GM12878 (cell line): ENCODE results near the gene RABEP2. TPM values are rescaled to one million over a fixed set of nuclear protein-coding genes. Genes with fewer than 3 reads are reported as not detected.

Experiments used
- BCLAF1 ChIP-seq: fragments of 450-650 bp; IDR thresholded peaks from 2 replicates; pipeline ENCODE4 v1.6.1; 2017; ENCODE audit warnings: antibody characterized with exemption, mild to moderate bottlenecking, moderate library complexity
- CHD1 ChIP-seq: IDR thresholded peaks from 2 replicates; pipeline ENCODE4 v1.6.1; 2012; ENCODE audit warnings: low read depth, low read length, improper control_type of control experiment
- EZH2 ChIP-seq: IDR thresholded peaks from 2 replicates; pipeline ENCODE4 v1.6.1; 2012; ENCODE audit warnings: low read depth, mild to moderate bottlenecking, control low read depth, inconsistent platforms, low read length, borderline replicate concordance; ENCODE audit not compliant: control insufficient read depth
- FOXK2 ChIP-seq: fragments of 450-650 bp; IDR thresholded peaks from 2 replicates; pipeline ENCODE4 v1.6.1; 2017; ENCODE audit warnings: mild to moderate bottlenecking, moderate library complexity
- IKZF2 ChIP-seq, 2 experiments: fragments of 450-650 bp; IDR thresholded peaks; 2 replicates each; pipeline ENCODE4 v1.6.1; 2017; ENCODE audit warnings: mild to moderate bottlenecking in 2 of 2, moderate library complexity in 2 of 2
- MLLT1 ChIP-seq: fragments of 450-650 bp; IDR thresholded peaks from 2 replicates; pipeline ENCODE4 v1.6.1; 2016; ENCODE audit warnings: mild to moderate bottlenecking
- NBN ChIP-seq: fragments of 450-650 bp; IDR thresholded peaks from 2 replicates; pipeline ENCODE4 v1.6.1; 2016
- NFXL1 ChIP-seq: fragments of 450-650 bp; IDR thresholded peaks from 2 replicates; pipeline ENCODE4 v1.6.1; 2017; ENCODE audit warnings: antibody characterized with exemption, mild to moderate bottlenecking, borderline replicate concordance
- POLR2A ChIP-seq: IDR thresholded peaks from 2 replicates; pipeline ENCODE4 v1.6.1; 2011; ENCODE audit warnings: low read depth, mild to moderate bottlenecking, low read length
- POLR2AphosphoS5 ChIP-seq: IDR thresholded peaks from 2 replicates; pipeline ENCODE4 v1.6.1; 2011; ENCODE audit warnings: mild to moderate bottlenecking, low read length, inconsistent platforms
- PRDM15 ChIP-seq: fragments of 450-650 bp; formaldehyde crosslinking; IDR thresholded peaks from 2 replicates; pipeline ENCODE4 v1.4.0; 2020; ENCODE audit warnings: mild to moderate bottlenecking, moderate library complexity
- RAD51 ChIP-seq: fragments of 450-650 bp; IDR thresholded peaks from 2 replicates; pipeline ENCODE4 v1.6.1; 2016; ENCODE audit warnings: moderate library complexity, mild to moderate bottlenecking, inconsistent platforms
- RUNX3 ChIP-seq: IDR thresholded peaks from 2 replicates; pipeline ENCODE4 v1.6.1; 2012; ENCODE audit warnings: low read length, inconsistent platforms
- SIX5 ChIP-seq: IDR thresholded peaks from 2 replicates; pipeline ENCODE4 v1.6.1; 2011; ENCODE audit warnings: mild to moderate bottlenecking, low read depth, low read length, moderate library complexity; ENCODE audit not compliant: severe bottlenecking
- TAF1 ChIP-seq: IDR thresholded peaks from 2 replicates; pipeline ENCODE4 v1.6.1; 2011; ENCODE audit warnings: mild to moderate bottlenecking, low read depth, low read length, borderline replicate concordance
- TBL1XR1 ChIP-seq: IDR thresholded peaks from 2 replicates; pipeline ENCODE4 v1.6.1; 2012; ENCODE audit warnings: low read depth, low read length, improper control_type of control experiment
- ZNF622 ChIP-seq: fragments of 450-650 bp; IDR thresholded peaks from 2 replicates; pipeline ENCODE4 v1.6.1; 2017; ENCODE audit warnings: mild to moderate bottlenecking, inconsistent platforms
- ZZZ3 ChIP-seq: IDR thresholded peaks from 2 replicates; pipeline ENCODE4 v1.6.1; 2011; ENCODE audit warnings: low read depth; ENCODE audit not compliant: control insufficient read depth, insufficient read length
- polyA plus RNA-seq, 11 experiments: library from polyadenylated mRNA; depleted of rRNA in 4 of 11; unstranded in 6 of 11; stranded (reverse) in 5 of 11; fragments of >200 nt; fragmentation: Nextera tagmentation in 4 of 11; fragmentation: Illumina TruSeq in 1 of 11; extraction: Ambion mirVana in 4 of 11; extraction: Trizol in 1 of 11; gene quantifications; 1 replicate in 1 of 11; 2 replicates in 10 of 11; pipeline versions ENCODE4 v1.2.1 to v1.2.3, GENCODE V29; 2011 to 2016; ENCODE audit warnings: inconsistent platforms in 2 of 11, missing spikeins in 2 of 11, low read depth in 1 of 11
- total RNA-seq, 4 experiments: library from RNA; depleted of rRNA in 3 of 4; stranded (reverse); fragments of >200 nt in 3 of 4; fragmentation: Illumina TruSeq in 1 of 4; extraction: Trizol in 1 of 4; gene quantifications; 2 replicates each; pipeline versions ENCODE4 v1.2.1 to v1.2.3, GENCODE V29; 2013 to 2021
- TF ChIP-seq, protein P1 (sequence below), 3 experiments: IDR thresholded peaks in 2 of 3; conservative IDR thresholded peaks in 1 of 3; 2 replicates each; pipeline ENCODE4 v1.5.1; 2011; ENCODE audit warnings: low read depth in 3 of 3, low read length in 3 of 3, mild to moderate bottlenecking in 3 of 3, control low read depth in 2 of 3, moderate library complexity in 2 of 3, inconsistent platforms in 1 of 3, mixed read lengths in 1 of 3; ENCODE audit not compliant: control insufficient read depth in 2 of 3, insufficient read depth in 1 of 3; ENCODE audit errors: extremely low read depth in 1 of 3
- TF ChIP-seq, protein P2 (sequence below): IDR thresholded peaks from 2 replicates; pipeline ENCODE4 v1.6.1; 2012; ENCODE audit warnings: low read depth, low read length, improper control_type of control experiment

RABEP2 gene
- total and polyA plus RNA-seq, 10 of the 15 experiments (the other 5 are each of a cell fraction or from before 2014, with no cell fraction given), result 0.47 to 33.2 (median 18.6) TPM

GRCh38 chr16:28950648-28951409 lies 25.8 kb upstream of the RABEP2 start, which contains the start of gene NFATC2IP (continued):
- no peak for TF ChIP-seq PRDM15 (CRISPR knock-in tag)
- TF ChIP-seq TAF1, result peak; percentile 93
- no peak for TF ChIP-seq ZNF622
- TF ChIP-seq TBL1XR1, result no peak
- TF ChIP-seq NBN, result no peak; the same call in 1 of the 2 replicates
- no peak for TF ChIP-seq EZH2
- no peak for TF ChIP-seq ZZZ3
- TF ChIP-seq CHD1, result no peak
- TF ChIP-seq FOXK2, result no peak
- no peak for TF ChIP-seq RAD51
- no peak for TF ChIP-seq IKZF2 (IDR thresholded peaks at IDR 0.05)
- no peak for TF ChIP-seq RUNX3
- TF ChIP-seq MLLT1, result no peak
- TF ChIP-seq, protein P1, sequence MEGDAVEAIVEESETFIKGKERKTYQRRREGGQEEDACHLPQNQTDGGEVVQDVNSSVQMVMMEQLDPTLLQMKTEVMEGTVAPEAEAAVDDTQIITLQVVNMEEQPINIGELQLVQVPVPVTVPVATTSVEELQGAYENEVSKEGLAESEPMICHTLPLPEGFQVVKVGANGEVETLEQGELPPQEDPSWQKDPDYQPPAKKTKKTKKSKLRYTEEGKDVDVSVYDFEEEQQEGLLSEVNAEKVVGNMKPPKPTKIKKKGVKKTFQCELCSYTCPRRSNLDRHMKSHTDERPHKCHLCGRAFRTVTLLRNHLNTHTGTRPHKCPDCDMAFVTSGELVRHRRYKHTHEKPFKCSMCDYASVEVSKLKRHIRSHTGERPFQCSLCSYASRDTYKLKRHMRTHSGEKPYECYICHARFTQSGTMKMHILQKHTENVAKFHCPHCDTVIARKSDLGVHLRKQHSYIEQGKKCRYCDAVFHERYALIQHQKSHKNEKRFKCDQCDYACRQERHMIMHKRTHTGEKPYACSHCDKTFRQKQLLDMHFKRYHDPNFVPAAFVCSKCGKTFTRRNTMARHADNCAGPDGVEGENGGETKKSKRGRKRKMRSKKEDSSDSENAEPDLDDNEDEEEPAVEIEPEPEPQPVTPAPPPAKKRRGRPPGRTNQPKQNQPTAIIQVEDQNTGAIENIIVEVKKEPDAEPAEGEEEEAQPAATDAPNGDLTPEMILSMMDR (IDR thresholded peaks at IDR 0.05 in 2 of 3, conservative IDR thresholded peaks at IDR 0.05 in 1 of 3; ENCODE audit: control insufficient read depth in 2 of 3, extremely low read depth in 1 of 3, insufficient read depth in 1 of 3, low read depth in 3 of 3, low read length in 3 of 3), result no peak
- peak; percentile 68; the same call in 1 of the 2 replicates for TF ChIP-seq POLR2AphosphoS5
- peak; percentile 92 for TF ChIP-seq POLR2A
- TF ChIP-seq BCLAF1, result no peak
- TF ChIP-seq, protein P2, sequence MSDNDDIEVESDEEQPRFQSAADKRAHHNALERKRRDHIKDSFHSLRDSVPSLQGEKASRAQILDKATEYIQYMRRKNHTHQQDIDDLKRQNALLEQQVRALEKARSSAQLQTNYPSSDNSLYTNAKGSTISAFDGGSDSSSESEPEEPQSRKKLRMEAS, result no peak; the same call in 1 of the 2 replicates
- peak; percentile 86 for TF ChIP-seq SIX5
- no peak for TF ChIP-seq NFXL1
